OCI-LY1 (cell line): ENCODE data around the gene MAP3K20.

Source experiments
- CTCF ChIP-seq: fragments of 200-600 bp; sonication (generic), shearing (Covaris generic); IDR thresholded peaks from 2 replicates; pipeline ENCODE4 v1.5.1; 2017; ENCODE audit warnings: mild to moderate bottlenecking, antibody characterized with exemption, low read length, moderate library complexity, mixed read lengths
- EZH2 ChIP-seq: fragments of 200-600 bp; sonication (generic), shearing (Covaris generic); IDR thresholded peaks from 2 replicates; pipeline ENCODE4 v1.8.0; 2017; ENCODE audit warnings: borderline replicate concordance, mixed run types, mild to moderate bottlenecking, antibody characterized with exemption, low read length, moderate library complexity, mixed read lengths

- no peak for TF ChIP-seq CTCF
- TF ChIP-seq EZH2, result no peak
These were observed 16.4 kb upstream of the MAP3K20 start for GRCh38 chr2:173059292-173059691.
